NCI-H82 treated with DMSO at 0.1 percent for 48 hours (cell line): Measurements from ENCODE around the gene APOM.
A peak's percentile ranks its signal among the peaks of the same experiment; 100 is the strongest.

ENCODE experiments used
- DNase-seq: peaks from one replicate; lab custom pipeline; 2025; ENCODE audit not compliant: unreplicated experiment; lab: John Stamatoyannopoulos, UW

The APOM gene

GRCh38 chr6:31702819-31703716 is 47.4 kb downstream of the APOM start, which contains the start of gene ABHD16A:
ABHD16A (minus strand) TSS chr6:31703324; CDS start chr6:31703281, 43 bp downstream.
- DNase-seq: peak; percentile 89

- DNase-seq: no peak
Measured at GRCh38 chr6:31705931-31706330, 50.2 kb downstream of the APOM start.

GRCh38 chr6:31706599-31706998 is 50.9 kb downstream of the APOM start, which contains the start of gene LY6G6F:
LY6G6F (plus strand) TSS chr6:31706866; CDS start chr6:31706907, 41 bp downstream.
- no peak for DNase-seq

DNA sequence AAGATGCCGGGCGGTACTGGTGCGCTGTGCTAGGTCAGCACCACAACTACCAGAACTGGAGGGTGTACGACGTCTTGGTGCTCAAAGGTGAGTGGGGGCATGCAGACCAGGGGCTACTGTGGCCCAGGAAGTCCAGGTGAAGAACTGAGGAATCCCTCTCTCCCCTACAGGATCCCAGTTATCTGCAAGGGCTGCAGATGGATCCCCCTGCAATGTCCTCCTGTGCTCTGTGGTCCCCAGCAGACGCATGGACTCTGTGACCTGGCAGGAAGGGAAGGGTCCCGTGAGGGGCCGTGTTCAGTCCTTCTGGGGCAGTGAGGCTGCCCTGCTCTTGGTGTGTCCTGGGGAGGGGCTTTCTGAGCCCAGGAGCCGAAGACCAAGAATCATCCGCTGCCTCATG is 52.0 kb downstream of the APOM start:
- no peak for DNase-seq
